ENCODE data around the gene UHRF2. TPM values are rescaled to one million over a fixed set of nuclear protein-coding genes. Genes with fewer than 3 reads are reported as not detected.
"Not testable (repeated sequence)": the region's sequence is repeated elsewhere in the genome, so short reads cannot be mapped to it uniquely, and the experiment has no call there.

Gene UHRF2
- total RNA-seq, 1 donor from 2014 or later: 77.3 TPM

DNA sequence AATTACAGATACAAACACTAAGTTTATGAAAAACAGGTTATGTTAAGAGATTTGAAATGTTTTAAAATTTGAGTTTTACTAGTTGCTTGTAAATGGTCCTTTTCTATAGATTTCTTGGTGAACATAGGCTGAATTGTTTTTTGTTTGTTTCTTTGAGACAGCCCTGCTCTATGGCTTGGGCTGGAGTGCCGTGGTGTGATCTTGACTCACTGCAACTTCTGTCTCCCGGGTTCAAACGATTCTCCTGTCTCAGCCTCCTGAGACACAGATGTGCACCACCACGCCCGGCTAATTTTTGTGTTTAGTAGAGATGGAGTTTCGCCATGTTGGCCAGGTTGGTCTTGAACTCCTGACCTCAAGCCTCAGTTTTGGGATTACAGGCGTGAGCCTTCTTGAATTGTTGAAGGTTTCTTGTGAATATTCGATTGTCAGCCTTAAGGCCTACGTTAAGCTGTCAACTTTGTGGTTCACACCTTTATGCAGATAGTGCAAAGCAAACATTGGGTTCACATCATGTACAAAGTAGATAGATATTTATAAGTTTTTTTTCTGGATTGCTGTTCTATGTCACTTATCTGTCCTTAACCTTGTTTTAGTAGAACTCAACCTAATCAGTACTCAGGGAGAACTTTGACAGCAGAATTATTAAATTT is 26.2 kb downstream of the UHRF2 start:
- DNase-seq (ENCODE audit: low spot score): no peak
- no peak overlapping the region for H3K4me3 Mint-ChIP-seq
- peaks cover 26% of the 10 kb centered on the region for H3K36me3 Mint-ChIP-seq (ENCODE audit: low read depth)
- H3K27ac Mint-ChIP-seq: no peak overlapping the region
- no peaks in the 10 kb centered on the region for H3K9me3 Mint-ChIP-seq
- peaks cover 59% of the 10 kb centered on the region for H3K4me1 Mint-ChIP-seq (ENCODE audit: low read depth)
- intact Hi-C loops (cut with micrococcal nuclease): no loop called here
- no peaks in the 10 kb centered on the region for H3K27me3 Mint-ChIP-seq (ENCODE audit: insufficient read depth)

DNA sequence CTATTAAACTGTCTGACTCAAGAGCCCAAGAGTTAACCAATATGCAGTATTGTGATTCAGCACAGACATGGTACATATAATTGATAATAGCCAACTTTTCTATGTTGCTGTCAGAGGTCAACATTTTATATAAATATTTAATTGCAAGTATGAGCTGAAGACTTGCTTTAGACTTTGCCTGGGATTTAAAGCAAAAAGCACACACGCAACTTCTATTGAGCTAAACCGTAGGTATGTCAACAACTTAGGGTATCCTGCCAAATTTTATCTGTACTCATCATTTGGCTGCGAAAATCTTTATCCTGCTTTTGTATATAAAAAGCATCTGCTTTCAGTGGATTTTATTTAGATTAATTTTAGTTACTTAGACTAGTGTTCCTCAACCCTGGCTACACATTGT is 27.4 kb downstream of the UHRF2 start:
- H3K27me3 Mint-ChIP-seq (ENCODE audit: insufficient read depth): no peaks in the 10 kb centered on the region
- no peak overlapping the region for H3K27ac Mint-ChIP-seq
- no peak overlapping the region for H3K4me3 Mint-ChIP-seq
- H3K9me3 Mint-ChIP-seq: no peaks in the 10 kb centered on the region
- intact Hi-C loops (cut with micrococcal nuclease): no loop called here
- DNase-seq (ENCODE audit: low spot score): no peak
- peaks cover 63% of the 10 kb centered on the region for H3K4me1 Mint-ChIP-seq (ENCODE audit: low read depth)
- H3K36me3 Mint-ChIP-seq (ENCODE audit: low read depth): peaks cover 23% of the 10 kb centered on the region

DNA sequence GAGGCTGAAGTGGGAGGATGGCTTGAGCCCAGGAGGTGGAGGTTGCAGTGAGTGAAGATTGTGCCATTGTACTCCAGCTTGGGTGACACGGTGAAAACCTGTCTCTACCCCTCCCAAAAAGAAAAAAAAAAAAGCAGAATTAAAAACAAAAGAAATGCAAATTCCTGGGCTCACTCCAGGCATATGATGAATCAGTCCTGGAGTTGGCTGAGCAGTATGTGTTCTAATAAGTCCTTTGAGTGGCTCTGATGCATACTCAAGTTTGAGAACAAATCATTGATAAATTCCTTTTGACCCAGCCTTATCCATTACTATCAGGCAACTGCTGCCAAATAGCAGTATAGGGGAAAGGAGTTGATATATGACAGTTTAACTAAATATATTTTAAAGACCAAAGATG is 28.3 kb downstream of the UHRF2 start:
- Mint-ChIP-seq H3K36me3 (ENCODE audit: low read depth) (peaks cover 24% of the 10 kb centered on the region), H3K4me3 (no peak overlapping the region), H3K9me3 (no peaks in the 10 kb centered on the region), H3K27ac (peak overlapping the region; percentile 13), H3K27me3 (ENCODE audit: insufficient read depth) (no peaks in the 10 kb centered on the region), H3K4me1 (ENCODE audit: low read depth) (peaks cover 59% of the 10 kb centered on the region)
- DNase-seq (ENCODE audit: low spot score): no peak
- intact Hi-C loops (cut with micrococcal nuclease): no loop called here

DNA sequence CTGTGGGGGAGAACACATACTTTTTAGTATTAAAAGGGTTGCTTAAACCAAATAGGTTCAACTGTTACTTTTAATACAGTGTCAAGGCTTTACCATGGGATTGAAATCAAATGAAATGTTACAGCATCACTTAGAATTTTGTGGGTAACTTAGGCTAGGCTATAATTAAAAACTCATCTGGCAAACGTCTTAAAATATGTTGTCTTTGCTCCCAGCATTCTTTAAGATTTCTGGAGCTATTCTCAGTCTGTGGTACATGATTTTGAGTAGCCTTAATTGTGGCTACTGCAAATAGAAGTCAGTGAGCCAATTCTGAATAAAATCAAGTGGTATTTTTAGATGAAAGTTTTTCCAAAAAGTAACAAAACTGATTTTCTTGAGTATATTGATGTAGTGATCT is 30.7 kb downstream of the UHRF2 start:
- no peaks in the 10 kb centered on the region for H3K9me3 Mint-ChIP-seq
- H3K27ac Mint-ChIP-seq: peak overlapping the region; percentile 18
- no peaks in the 10 kb centered on the region for H3K27me3 Mint-ChIP-seq (ENCODE audit: insufficient read depth)
- H3K36me3 Mint-ChIP-seq (ENCODE audit: low read depth): peaks cover 21% of the 10 kb centered on the region
- H3K4me3 Mint-ChIP-seq: no peak overlapping the region
- no peak for DNase-seq (ENCODE audit: low spot score)
- intact Hi-C loops (cut with micrococcal nuclease): no loop called here
- H3K4me1 Mint-ChIP-seq (ENCODE audit: low read depth): peaks cover 58% of the 10 kb centered on the region

DNA sequence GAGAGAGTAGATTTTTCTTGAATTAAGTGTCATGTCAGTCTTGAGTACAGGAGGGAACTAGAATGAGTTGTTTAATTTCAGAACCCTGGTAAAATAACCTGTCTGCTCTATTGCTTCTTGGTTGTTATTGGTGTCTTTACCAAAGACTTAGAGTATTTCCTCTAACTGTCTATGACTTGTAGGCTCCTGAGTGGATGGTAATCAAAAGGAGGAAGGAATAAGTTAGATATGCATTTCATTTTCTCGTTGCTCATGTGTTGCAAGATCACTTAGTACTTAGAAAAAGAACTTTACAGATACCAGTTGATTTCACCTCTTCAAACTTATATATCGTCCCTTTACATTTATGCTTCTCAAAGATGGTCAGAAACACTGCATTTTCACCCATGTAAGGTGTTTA is 31.1 kb downstream of the UHRF2 start:
- H3K27me3 Mint-ChIP-seq (ENCODE audit: insufficient read depth): no peaks in the 10 kb centered on the region
- peaks cover 21% of the 10 kb centered on the region for H3K36me3 Mint-ChIP-seq (ENCODE audit: low read depth)
- no peak overlapping the region for H3K4me3 Mint-ChIP-seq
- H3K27ac Mint-ChIP-seq: peak overlapping the region; percentile 18
- intact Hi-C loops (cut with micrococcal nuclease): no loop called here
- no peaks in the 10 kb centered on the region for H3K9me3 Mint-ChIP-seq
- DNase-seq (ENCODE audit: low spot score): no peak
- peaks cover 58% of the 10 kb centered on the region for H3K4me1 Mint-ChIP-seq (ENCODE audit: low read depth)

DNA sequence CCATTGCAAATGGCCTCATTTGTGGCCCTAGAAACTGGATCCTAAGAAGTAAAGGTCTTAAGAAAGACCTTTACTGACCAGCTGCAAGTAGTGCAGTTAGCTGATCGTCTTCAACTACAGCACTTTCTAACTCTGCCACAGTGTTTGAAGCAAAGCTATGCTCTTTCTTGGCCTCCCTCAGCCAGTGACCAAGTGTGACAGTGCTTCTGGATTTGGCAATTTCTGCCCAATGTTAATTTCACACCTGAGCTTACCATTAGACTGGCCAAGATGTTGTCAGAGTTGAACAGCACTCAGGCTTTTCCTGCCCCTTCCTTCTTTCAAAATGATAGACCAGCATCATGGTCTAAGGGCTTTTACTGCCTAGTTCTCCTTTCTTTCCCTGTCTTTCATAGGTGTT is 36.1 kb downstream of the UHRF2 start:
- no peak overlapping the region for H3K4me3 Mint-ChIP-seq
- peaks cover 49% of the 10 kb centered on the region for H3K4me1 Mint-ChIP-seq (ENCODE audit: low read depth)
- no peaks in the 10 kb centered on the region for H3K27me3 Mint-ChIP-seq (ENCODE audit: insufficient read depth)
- H3K27ac Mint-ChIP-seq: peak overlapping the region; percentile 30
- H3K9me3 Mint-ChIP-seq: no peaks in the 10 kb centered on the region
- DNase-seq (ENCODE audit: low spot score): no peak
- intact Hi-C loops (cut with micrococcal nuclease): no loop called here
- peaks cover 20% of the 10 kb centered on the region for H3K36me3 Mint-ChIP-seq (ENCODE audit: low read depth)

DNA sequence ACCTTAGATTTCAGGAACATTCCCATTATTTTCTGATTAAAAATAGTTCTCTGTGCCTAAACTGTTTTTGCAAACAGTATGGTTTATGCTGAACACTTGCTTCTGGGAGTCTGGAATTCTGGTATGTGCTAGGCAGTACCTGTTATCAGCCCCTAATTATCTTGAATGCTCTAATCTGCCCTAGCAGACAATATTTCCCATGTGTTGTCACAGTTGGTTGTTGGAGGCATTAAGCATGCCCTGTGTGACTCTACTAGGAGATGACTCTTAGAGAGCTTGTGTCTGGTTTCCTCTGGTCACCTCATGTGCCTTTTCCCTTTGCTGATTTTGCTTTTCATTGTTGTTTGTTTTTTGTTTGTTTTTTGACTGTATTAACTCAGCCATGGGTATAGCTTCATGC is 36.6 kb downstream of the UHRF2 start:
- intact Hi-C loops (cut with micrococcal nuclease): no loop called here
- Mint-ChIP-seq H3K27me3 (ENCODE audit: insufficient read depth) (no peaks in the 10 kb centered on the region), H3K4me1 (ENCODE audit: low read depth) (peaks cover 45% of the 10 kb centered on the region), H3K27ac (no peak overlapping the region), H3K36me3 (ENCODE audit: low read depth) (peaks cover 20% of the 10 kb centered on the region), H3K4me3 (no peak overlapping the region), H3K9me3 (no peaks in the 10 kb centered on the region)
- DNase-seq (ENCODE audit: low spot score): no peak

DNA sequence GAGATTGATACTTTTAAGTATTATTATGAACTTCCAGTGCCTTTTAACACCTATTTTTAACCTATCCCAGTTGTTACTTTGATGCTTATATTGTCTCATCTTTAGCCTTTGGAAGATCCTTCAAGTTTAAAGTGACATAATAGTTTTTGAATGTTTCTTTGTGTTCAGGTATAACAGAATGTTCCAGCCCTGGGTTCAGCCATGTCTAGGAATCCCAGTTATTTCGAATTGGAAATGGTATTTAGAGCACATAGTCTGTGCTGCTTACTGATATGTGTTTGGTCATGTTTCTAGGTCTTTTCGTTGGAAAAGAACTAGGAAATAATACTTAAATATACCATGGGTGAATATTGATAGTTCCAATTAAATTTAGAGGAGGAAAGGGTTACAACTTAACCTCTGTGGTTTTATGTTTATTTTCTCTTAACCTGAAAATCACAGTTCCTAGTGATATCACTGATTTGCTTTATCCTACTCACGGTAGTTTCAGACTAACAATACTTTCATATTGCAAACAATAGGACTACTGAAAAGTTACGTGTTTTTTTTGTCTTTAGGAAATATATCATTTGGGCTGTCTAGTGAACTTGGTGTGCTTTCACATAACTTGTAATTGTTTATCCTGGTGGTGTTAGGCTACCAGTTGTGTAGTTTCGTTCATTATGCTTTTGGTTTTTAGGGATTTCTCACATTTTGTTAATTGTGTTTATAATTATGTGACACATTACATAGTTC is 37.8 kb downstream of the UHRF2 start:
- Mint-ChIP-seq H3K27ac (no peak overlapping the region), H3K4me1 (ENCODE audit: low read depth) (peaks cover 45% of the 10 kb centered on the region), H3K4me3 (no peak overlapping the region), H3K27me3 (ENCODE audit: insufficient read depth) (no peaks in the 10 kb centered on the region), H3K9me3 (no peaks in the 10 kb centered on the region), H3K36me3 (ENCODE audit: low read depth) (peaks cover 26% of the 10 kb centered on the region)
- intact Hi-C loops (cut with micrococcal nuclease): no loop called here
- no peak for DNase-seq (ENCODE audit: low spot score)

DNA sequence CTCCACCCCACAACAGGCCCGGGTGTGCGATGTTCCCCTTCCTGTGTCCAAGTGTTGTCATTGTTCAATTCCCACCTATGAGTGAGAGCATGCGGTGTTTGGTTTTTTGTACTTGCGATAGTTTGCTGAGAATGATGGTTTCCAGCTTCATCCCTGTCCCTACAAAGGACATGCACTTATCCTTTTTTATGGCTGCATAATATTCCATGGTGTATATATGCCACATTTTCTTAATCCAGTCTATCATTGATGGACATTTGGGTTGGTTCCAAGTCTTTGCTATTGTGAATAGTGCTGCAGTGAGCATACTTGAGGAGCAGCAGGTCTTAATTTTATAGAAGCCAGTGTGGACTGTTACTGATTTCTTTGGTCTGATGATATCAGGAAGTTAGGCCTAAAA is 42.3 kb downstream of the UHRF2 start:
- DNase-seq (ENCODE audit: low spot score); H3K27ac Mint-ChIP-seq; intact Hi-C loops (cut with micrococcal nuclease); H3K27me3 Mint-ChIP-seq (ENCODE audit: insufficient read depth); H3K4me3 Mint-ChIP-seq: not testable (repeated sequence)
- Mint-ChIP-seq H3K9me3 (peaks cover 23% of the 10 kb centered on the region), H3K36me3 (ENCODE audit: low read depth) (peaks cover 41% of the 10 kb centered on the region), H3K4me1 (ENCODE audit: low read depth) (peaks cover 32% of the 10 kb centered on the region)

DNA sequence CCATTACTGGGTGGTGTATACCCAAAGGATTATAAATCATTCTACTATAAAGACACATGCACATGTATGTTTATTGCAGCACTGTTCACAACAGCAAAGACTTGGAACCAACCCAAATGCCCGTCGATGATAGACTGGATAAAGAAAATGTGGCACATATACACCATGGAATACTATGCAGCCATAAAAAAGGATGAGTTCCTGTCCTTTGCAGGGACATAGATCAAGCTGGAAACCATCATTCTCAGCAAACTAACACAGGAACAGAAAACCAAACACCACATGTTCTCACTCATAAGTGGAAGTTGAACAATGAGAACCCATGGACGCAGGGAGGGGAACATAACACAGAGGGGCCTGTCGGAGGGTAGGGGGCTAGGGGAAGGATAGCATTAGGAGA is 45.7 kb downstream of the UHRF2 start:
- H3K27ac Mint-ChIP-seq, H3K4me3 Mint-ChIP-seq: not testable (repeated sequence)
- peaks cover 42% of the 10 kb centered on the region for H3K36me3 Mint-ChIP-seq (ENCODE audit: low read depth)

DNA sequence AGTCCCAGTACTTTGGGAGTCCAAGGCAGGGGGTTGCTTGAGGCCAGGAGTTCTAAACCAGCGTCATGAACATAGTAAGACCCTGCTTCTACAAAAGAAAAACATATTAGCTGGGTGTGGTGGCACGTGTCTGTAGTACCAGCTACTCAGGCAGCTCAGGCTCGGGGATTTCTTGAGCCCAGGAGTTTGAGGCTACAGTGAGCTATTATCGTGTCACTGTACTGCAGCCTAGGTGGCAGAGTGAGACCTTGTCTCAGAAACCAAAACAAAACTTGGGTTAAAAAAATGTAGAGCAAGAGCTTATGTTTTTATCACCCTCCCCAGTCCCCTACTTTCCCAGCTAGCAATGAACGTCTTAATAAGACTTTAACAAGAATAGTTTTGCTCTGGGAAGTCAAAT is 46.7 kb downstream of the UHRF2 start:
- peaks cover 23% of the 10 kb centered on the region for H3K9me3 Mint-ChIP-seq
- H3K27me3 Mint-ChIP-seq (ENCODE audit: insufficient read depth): no peaks in the 10 kb centered on the region

More for the DNA sequence above, 45.7 kb downstream of the UHRF2 start:
- DNase-seq (ENCODE audit: low spot score); H3K27me3 Mint-ChIP-seq (ENCODE audit: insufficient read depth); intact Hi-C loops (cut with micrococcal nuclease): not testable (repeated sequence)
- H3K4me1 Mint-ChIP-seq (ENCODE audit: low read depth): peaks cover 20% of the 10 kb centered on the region
- H3K9me3 Mint-ChIP-seq: peaks cover 23% of the 10 kb centered on the region

DNA sequence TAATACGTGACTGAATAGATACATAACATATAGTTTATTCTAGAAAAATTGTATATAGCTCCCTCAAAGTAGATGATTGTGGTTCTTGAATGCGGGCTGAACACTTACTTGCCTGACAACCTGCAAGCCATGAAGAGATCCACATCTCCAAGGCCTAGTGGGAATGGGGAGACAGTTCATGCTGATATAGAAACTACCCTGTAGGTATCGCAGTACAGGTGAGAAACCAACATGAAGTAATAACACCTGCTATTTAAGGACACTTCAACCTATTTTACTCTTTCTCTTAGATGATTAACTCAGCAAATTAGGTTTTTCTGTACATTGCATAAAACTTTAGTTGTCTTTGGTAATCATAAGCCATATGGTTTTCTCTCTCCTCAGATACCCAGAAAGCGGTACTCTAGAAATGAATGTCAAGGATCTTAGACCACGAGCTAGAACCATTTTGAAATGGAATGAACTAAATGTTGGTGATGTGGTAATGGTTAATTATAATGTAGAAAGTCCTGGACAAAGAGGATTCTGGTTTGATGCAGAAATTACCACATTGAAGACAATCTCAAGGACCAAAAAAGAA is 47.3 kb downstream of the UHRF2 start:
- H3K27me3 Mint-ChIP-seq (ENCODE audit: insufficient read depth): no peaks in the 10 kb centered on the region
- H3K27ac Mint-ChIP-seq: no peak overlapping the region
- peaks cover 23% of the 10 kb centered on the region for H3K9me3 Mint-ChIP-seq
- peaks cover 34% of the 10 kb centered on the region for H3K4me1 Mint-ChIP-seq (ENCODE audit: low read depth)
- intact Hi-C loops (cut with micrococcal nuclease): no loop called here
- peaks cover 47% of the 10 kb centered on the region for H3K36me3 Mint-ChIP-seq (ENCODE audit: low read depth)
- DNase-seq (ENCODE audit: low spot score): no peak
- no peak overlapping the region for H3K4me3 Mint-ChIP-seq

More for the DNA sequence above, 46.7 kb downstream of the UHRF2 start:
- Mint-ChIP-seq H3K36me3 (ENCODE audit: low read depth) (peaks cover 45% of the 10 kb centered on the region), H3K4me3 (no peak overlapping the region), H3K4me1 (ENCODE audit: low read depth) (peaks cover 29% of the 10 kb centered on the region), H3K27ac (no peak overlapping the region)
- no peak for DNase-seq (ENCODE audit: low spot score)
- intact Hi-C loops (cut with micrococcal nuclease): no loop called here

DNA sequence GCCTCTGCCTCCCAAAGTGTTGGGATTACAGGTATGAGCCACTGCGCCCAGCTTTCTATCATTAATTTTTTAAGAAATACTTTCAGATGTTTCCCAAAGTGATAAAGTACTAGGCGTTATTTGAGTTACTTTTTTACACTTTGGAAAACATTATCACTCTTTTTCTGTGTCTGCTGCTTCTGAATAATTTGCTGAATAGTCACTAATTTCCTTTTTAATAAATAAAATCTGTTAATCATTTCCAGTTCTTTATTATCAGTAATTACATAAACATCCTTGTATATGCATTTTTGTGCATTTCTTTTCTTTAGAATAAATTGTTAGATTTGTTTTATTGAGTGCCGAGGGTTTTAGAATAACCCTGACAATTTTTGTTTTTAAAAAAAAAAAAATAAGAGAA is 48.6 kb downstream of the UHRF2 start:
- no peak for DNase-seq (ENCODE audit: low spot score)
- Mint-ChIP-seq H3K4me1 (ENCODE audit: low read depth) (peaks cover 38% of the 10 kb centered on the region), H3K27me3 (ENCODE audit: insufficient read depth) (no peaks in the 10 kb centered on the region), H3K36me3 (ENCODE audit: low read depth) (peaks cover 41% of the 10 kb centered on the region), H3K27ac (no peak overlapping the region), H3K9me3 (peaks cover 18% of the 10 kb centered on the region), H3K4me3 (no peak overlapping the region)
- intact Hi-C loops (cut with micrococcal nuclease): no loop called here

All from activated T-helper 1 cell treated with anti-CD3 and anti-CD28 coated beads, Interleukin-12 subunit alpha, Interleukin-12 subunit beta, Interleukin-2, Interleukin-4 antibody, amounts not matched to agents 30 ng/mL and 10 ng/mL and 1 ng/mL, durations not matched to agents 14 hours and 24 hours and 36 hours (primary cell).